ENCODE data around the gene FEM1B.

FEM1B gene

DNA sequence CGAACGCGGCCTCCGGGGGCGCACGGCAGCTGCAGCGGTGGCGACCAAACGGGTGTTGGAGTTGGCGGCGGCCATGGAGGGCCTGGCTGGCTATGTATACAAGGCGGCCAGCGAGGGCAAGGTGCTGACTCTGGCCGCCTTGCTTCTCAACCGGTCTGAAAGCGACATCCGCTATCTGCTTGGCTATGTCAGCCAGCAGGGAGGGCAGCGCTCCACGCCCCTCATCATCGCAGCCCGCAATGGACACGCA, 725 bp downstream of the FEM1B start:
- no peaks in the 10 kb centered on the region for H3K27me3 ChIP-seq (ENCODE audit: insufficient read depth, poor library complexity, severe bottlenecking)
- DNase-seq (ENCODE audit: low read depth in 1 of 2, low spot score in 1 of 2) = no peak
- peak overlapping the region; percentile 97 for H3K4me3 ChIP-seq (replicated peaks; ENCODE audit: insufficient read depth, low read length)
- no peak for TF ChIP-seq CTCF (IDR thresholded peaks at IDR 0.05; ENCODE audit: insufficient read depth, low read length)
- no peak for TF ChIP-seq POLR2AphosphoS5 (IDR thresholded peaks at IDR 0.05; ENCODE audit: low read depth)
- no peak for TF ChIP-seq SPI1 (IDR thresholded peaks at IDR 0.05; ENCODE audit: borderline replicate concordance, low read depth)
- no peak for TF ChIP-seq REST (IDR thresholded peaks at IDR 0.05; ENCODE audit: insufficient replicate concordance, low read depth)
- TF ChIP-seq GABPA (IDR thresholded peaks at IDR 0.05; ENCODE audit: low read depth) = no peak
- H3K27ac ChIP-seq (replicated peaks) = peak overlapping the region; percentile 97

- Histone ChIP-seq H3K4me3 (replicated peaks; ENCODE audit: insufficient read depth, low read length) (peak overlapping the region; percentile 97), H3K27me3 (ENCODE audit: insufficient read depth, poor library complexity, severe bottlenecking) (no peaks in the 10 kb centered on the region), H3K27ac (replicated peaks) (peak overlapping the region; percentile 97)
- DNase-seq (ENCODE audit: low read depth in 1 of 2, low spot score in 1 of 2) = no peak
- no peak for TF ChIP-seq REST (IDR thresholded peaks at IDR 0.05; ENCODE audit: insufficient replicate concordance, low read depth)
- TF ChIP-seq SPI1 (IDR thresholded peaks at IDR 0.05; ENCODE audit: borderline replicate concordance, low read depth) = no peak
- no peak for TF ChIP-seq GABPA (IDR thresholded peaks at IDR 0.05; ENCODE audit: low read depth)
- TF ChIP-seq POLR2AphosphoS5 (IDR thresholded peaks at IDR 0.05; ENCODE audit: low read depth) = no peak
- TF ChIP-seq CTCF (IDR thresholded peaks at IDR 0.05; ENCODE audit: insufficient read depth, low read length) = no peak
Observed at GRCh38 chr15:68278595-68279405, 1.3 kb downstream of the FEM1B start.

DNA sequence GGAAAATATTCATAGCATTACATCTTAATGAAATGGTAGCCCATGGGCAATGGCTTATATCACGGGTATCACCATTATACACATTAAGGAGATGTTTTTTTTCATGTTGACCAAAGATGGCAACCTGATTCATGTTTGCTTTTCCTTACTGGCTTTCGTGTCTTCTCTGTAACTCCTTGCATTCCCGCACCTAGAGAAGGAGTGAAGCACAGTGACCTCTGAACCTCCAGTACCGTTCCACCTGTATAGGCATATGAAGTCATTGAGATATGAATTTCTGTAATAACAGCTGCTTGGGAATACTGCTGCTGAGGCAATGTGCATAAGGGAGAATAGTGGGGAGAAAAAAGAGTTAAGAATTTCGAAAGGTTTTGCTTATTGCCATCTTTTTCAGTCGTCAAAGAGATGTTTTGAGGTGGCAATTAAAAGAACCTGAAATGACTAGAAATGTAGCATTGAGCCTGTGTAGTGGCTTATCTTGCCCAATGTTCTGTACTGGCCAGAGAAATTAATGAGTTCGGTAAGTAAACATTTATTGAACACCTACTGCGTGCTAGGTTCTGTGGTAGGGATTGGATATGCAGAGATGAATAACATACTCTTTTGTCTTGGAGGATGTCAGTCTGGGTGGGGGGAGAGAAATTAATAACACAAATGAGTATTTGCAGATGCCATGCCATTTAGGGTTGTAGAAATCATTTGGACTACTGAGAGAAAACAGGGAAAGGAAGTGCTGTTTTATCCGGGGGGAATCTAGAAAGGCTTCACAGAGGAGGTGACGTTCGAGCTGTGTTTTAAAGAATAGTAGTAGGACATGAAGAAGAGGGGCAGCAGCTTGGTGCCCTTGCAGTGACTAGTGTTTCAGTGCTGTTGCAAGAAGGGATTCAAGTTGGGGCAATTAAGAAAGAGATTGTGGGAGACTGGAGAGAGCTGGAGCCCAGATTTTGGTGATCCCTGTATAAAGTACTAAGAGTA, 2.5 kb downstream of the FEM1B start:
- H3K4me3 ChIP-seq (replicated peaks; ENCODE audit: insufficient read depth, low read length) = peak overlapping the region; percentile 97
- H3K27me3 ChIP-seq (ENCODE audit: insufficient read depth, poor library complexity, severe bottlenecking) = no peaks in the 10 kb centered on the region
- H3K27ac ChIP-seq (replicated peaks) = peak overlapping the region; percentile 97; the same call in 1 of the 2 replicates
- TF ChIP-seq REST (IDR thresholded peaks at IDR 0.05; ENCODE audit: insufficient replicate concordance, low read depth) (no peak), GABPA (IDR thresholded peaks at IDR 0.05; ENCODE audit: low read depth) (no peak), CTCF (IDR thresholded peaks at IDR 0.05; ENCODE audit: insufficient read depth, low read length) (no peak), POLR2AphosphoS5 (IDR thresholded peaks at IDR 0.05; ENCODE audit: low read depth) (no peak), SPI1 (IDR thresholded peaks at IDR 0.05; ENCODE audit: borderline replicate concordance, low read depth) (no peak)
- DNase-seq (ENCODE audit: low read depth in 1 of 2, low spot score in 1 of 2) = no peak
